Gastrocnemius medialis (tissue), 4 donors: ENCODE results near the gene PDE6A. TPM values are rescaled to one million over a fixed set of nuclear protein-coding genes. Genes with fewer than 3 reads are reported as not detected.

Experiments used
- ATAC-seq, 2 donors: fragments of 150-250 bp; one replicate each; pipeline ENCODE4 v1.9.1; 2016
- DNase-seq, 2 donors: peaks; one replicate each; pipeline ENCODE4 v3.0.0-alpha.2; 2019
- H3K27ac ChIP-seq, 4 donors: fragments of 200-600 bp; sonication (generic); 1 replicate in 1 of 4; 2 replicates in 3 of 4; pipeline ENCODE4 v1.5.1; 2016 to 2018; ENCODE audit warnings: mild to moderate bottlenecking in 2 of 4, moderate library complexity in 1 of 4
- H3K27me3 ChIP-seq, 3 donors: fragments of 200-600 bp; sonication (generic) in 2 of 3; 1 replicate in 1 of 3; 2 replicates in 2 of 3; pipeline versions ENCODE4 v1.5.1 to v1.6.0; 2016 to 2019; ENCODE audit warnings: mild to moderate bottlenecking in 1 of 3, moderate library complexity in 1 of 3
- H3K36me3 ChIP-seq, 2 donors: fragments of 200-600 bp; sonication (generic) in 1 of 2; one replicate each; pipeline ENCODE4 v1.5.1; 2017 to 2018
- H3K4me1 ChIP-seq, 2 donors: fragments of 200-600 bp; sonication (generic) in 1 of 2; one replicate each; pipeline ENCODE4 v1.5.1; 2016 to 2017; ENCODE audit warnings: mild to moderate bottlenecking in 2 of 2
- H3K4me3 ChIP-seq, 4 donors: fragments of 200-600 bp; sonication (generic) in 3 of 4; 1 replicate in 1 of 4; 2 replicates in 3 of 4; pipeline ENCODE4 v1.5.1; 2016 to 2019; ENCODE audit warnings: mild to moderate bottlenecking in 2 of 4
- H3K9me3 ChIP-seq, 3 donors: fragments of 200-600 bp; sonication (generic) in 2 of 3; 1 replicate in 1 of 3; 2 replicates in 2 of 3; pipeline ENCODE4 v1.5.1; 2016 to 2019
- CTCF ChIP-seq, 5 experiments: fragments of 450-650 bp in 3 of 5; fragments of 200-600 bp in 2 of 5; sonication (generic) in 2 of 5; IDR thresholded peaks in 4 of 5; conservative IDR thresholded peaks in 1 of 5; 1 replicate in 4 of 5; 2 replicates in 1 of 5; pipeline ENCODE4 v1.5.1; 2016 to 2019; ENCODE audit warnings: antibody characterized with exemption in 5 of 5, mild to moderate bottlenecking in 3 of 5, moderate library complexity in 3 of 5
- POLR2A ChIP-seq, 2 donors: fragments of 450-650 bp; IDR thresholded peaks; one replicate each; pipeline ENCODE4 v1.6.1; 2017; ENCODE audit warnings: antibody characterized with exemption in 2 of 2, mild to moderate bottlenecking in 2 of 2, moderate library complexity in 2 of 2
- in situ Hi-C, 4 donors: fragments of 200-750 bp; cut with MboI; loops; one replicate each; pipeline versions ENCODE4 v1.15.0 to v1.8.0; 2017; ENCODE audit warnings: low sequenced_read_pairs in 4 of 4
- intact Hi-C: fragments of 100-400 bp; cut with DNase I; formaldehyde crosslinking; loops from one replicate; pipeline ENCODE4 v1.15.1; 2023; ENCODE audit warnings: low total_unique reads
- total RNA-seq, 4 donors: library from RNA; depleted of rRNA; stranded (reverse); fragments of >200 nt; gene quantifications; one replicate each; pipeline versions ENCODE4 v1.1.0 to v1.2.3, GENCODE V29; 2016

The PDE6A gene
- total RNA-seq, 4 donors from 2014 or later = not detected

- in situ Hi-C loops = no loop called here
- H3K4me3 ChIP-seq = no peak overlapping the region
- no peaks in the 10 kb centered on the region for H3K27me3 ChIP-seq
- H3K4me1 ChIP-seq = peaks cover 8 to 16% of the 10 kb centered on the region in 2 donors
- no peak for ATAC-seq
- peaks cover 0 to 37% of the 10 kb centered on the region in 2 donors for H3K36me3 ChIP-seq
- TF ChIP-seq POLR2A (IDR thresholded peaks at IDR 0.05) (no peak), CTCF (IDR thresholded peaks at IDR 0.05 in 4 of 5, conservative IDR thresholded peaks at IDR 0.05 in 1 of 5) (no peak)
- H3K9me3 ChIP-seq = no peaks in the 10 kb centered on the region
- no peak overlapping the region for H3K27ac ChIP-seq
- intact Hi-C loops = no loop called here
- DNase-seq = no peak
Measured at GRCh38 chr5:149832636-149833035, 112.0 kb downstream of the PDE6A start.

- no peaks in the 10 kb centered on the region for H3K9me3 ChIP-seq
- no peak for ATAC-seq
- intact Hi-C loops = no loop called here
- no peak overlapping the region for H3K4me3 ChIP-seq
- H3K36me3 ChIP-seq = peaks cover 0 to 37% of the 10 kb centered on the region in 2 donors
- H3K27ac ChIP-seq = no peak overlapping the region
- H3K4me1 ChIP-seq = peaks cover 12% of the 10 kb centered on the region in 2 donors
- in situ Hi-C loops = no loop called here
- H3K27me3 ChIP-seq = no peaks in the 10 kb centered on the region
- no peak for DNase-seq
- no peak for TF ChIP-seq POLR2A (IDR thresholded peaks at IDR 0.05)
- TF ChIP-seq CTCF (IDR thresholded peaks at IDR 0.05 in 4 of 5, conservative IDR thresholded peaks at IDR 0.05 in 1 of 5) = no peak
Measured at GRCh38 chr5:149831492-149831891, 113.1 kb downstream of the PDE6A start.

- H3K9me3 ChIP-seq = no peaks in the 10 kb centered on the region
- peaks cover 20 to 21% of the 10 kb centered on the region in 2 donors for H3K4me1 ChIP-seq
- H3K4me3 ChIP-seq = no peak overlapping the region
- ATAC-seq (no peak), DNase-seq (no peak)
- intact Hi-C loops = loop anchor here (1.0 kb wide), 1 partner anchor 22 kb away; no protein-coding TSS in a partner anchor
- in situ Hi-C loops = no loop called here
- H3K36me3 ChIP-seq = peaks cover 0 to 35% of the 10 kb centered on the region in 2 donors
- H3K27me3 ChIP-seq = no peaks in the 10 kb centered on the region
- H3K27ac ChIP-seq = no peak overlapping the region
- TF ChIP-seq CTCF (IDR thresholded peaks at IDR 0.05 in 4 of 5, conservative IDR thresholded peaks at IDR 0.05 in 1 of 5) (no peak), POLR2A (IDR thresholded peaks at IDR 0.05) (no peak)
Measured at GRCh38 chr5:149830579-149830978, 114.0 kb downstream of the PDE6A start.

GRCh38 chr5:149829954-149830353, 114.6 kb downstream of the PDE6A start:
- TF ChIP-seq CTCF (IDR thresholded peaks at IDR 0.05 in 4 of 5, conservative IDR thresholded peaks at IDR 0.05 in 1 of 5) (no peak), POLR2A (IDR thresholded peaks at IDR 0.05) (no peak)
- no peak overlapping the region for H3K27ac ChIP-seq
- no peak for ATAC-seq

More at GRCh38 chr5:149829954-149830353, 114.6 kb downstream of the PDE6A start:
- Histone ChIP-seq H3K36me3 (peaks cover 0 to 29% of the 10 kb centered on the region in 2 donors), H3K9me3 (no peaks in the 10 kb centered on the region), H3K27me3 (no peaks in the 10 kb centered on the region), H3K4me1 (peaks cover 26 to 27% of the 10 kb centered on the region in 2 donors), H3K4me3 (no peak overlapping the region)
- DNase-seq = no peak
- intact Hi-C loops = loop anchor here (1.0 kb wide), 1 partner anchor 22 kb away; no protein-coding TSS in a partner anchor
- in situ Hi-C loops = loop anchor here (5.0 to 10.0 kb wide), 4 partner anchors 98 to 193 kb away; partner anchors contain the start of gene PPARGC1B (in 1 of the 4)
